Measurements from ENCODE around the gene ONECUT1. TPM values are rescaled to one million over a fixed set of nuclear protein-coding genes. Genes with fewer than 3 reads are reported as not detected.

ONECUT1 gene
- total RNA-seq, 1 donor from 2014 or later, result 48.9 TPM

DNA sequence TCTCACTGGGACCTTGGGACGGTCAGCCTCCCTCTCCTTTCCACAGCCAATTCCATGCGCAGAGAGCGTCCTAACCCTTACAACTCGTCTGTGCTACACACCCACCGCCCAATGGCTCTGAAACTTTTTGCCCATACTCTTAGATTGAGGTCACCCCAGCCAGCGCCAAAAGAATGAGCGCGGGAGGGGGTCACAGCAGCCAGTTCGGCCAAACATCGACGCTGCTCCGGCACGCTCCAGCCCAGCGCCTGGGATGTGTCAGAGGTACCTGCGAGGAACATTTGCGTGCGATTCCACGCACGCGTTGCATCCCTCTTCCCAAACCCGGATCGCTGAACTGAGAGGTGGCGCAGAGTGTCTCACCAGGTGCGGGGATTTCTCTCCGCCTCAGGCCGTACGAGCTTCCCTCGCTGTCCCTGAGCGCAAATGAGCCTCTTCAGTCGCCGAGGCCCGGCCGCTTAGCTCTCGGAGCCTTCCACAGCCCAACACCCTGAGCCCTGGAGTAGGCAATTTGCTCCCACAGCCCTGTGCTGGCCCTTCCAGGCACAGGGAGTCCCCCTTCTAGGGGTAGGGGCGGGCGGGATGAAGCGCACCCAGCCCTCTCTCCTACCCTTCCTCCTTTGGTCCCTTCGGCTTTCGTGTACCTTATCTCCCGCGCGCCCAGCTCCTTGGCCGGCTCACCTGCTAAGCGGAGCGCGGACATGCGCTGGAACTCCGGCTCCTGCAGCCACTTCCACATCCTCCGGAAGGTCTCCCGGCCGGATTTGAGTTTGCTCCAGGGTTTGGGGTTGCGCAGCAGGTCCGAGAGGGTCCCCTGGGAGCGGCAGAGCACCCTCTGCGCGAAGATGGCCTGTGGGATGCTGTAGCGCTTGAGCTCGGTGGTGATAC, 1.8 kb downstream of the ONECUT1 start:
- Mint-ChIP-seq H3K4me1 (ENCODE audit: low read depth, unreplicated experiment) (peaks cover 19% of the 10 kb centered on the region), H3K36me3 (ENCODE audit: unreplicated experiment) (no peaks in the 10 kb centered on the region), H3K9me3 (ENCODE audit: unreplicated experiment) (peaks cover 29% of the 10 kb centered on the region), H3K4me3 (ENCODE audit: unreplicated experiment) (peak overlapping the region; percentile 94), H3K27ac (ENCODE audit: unreplicated experiment) (peak overlapping the region; percentile 83), H3K27me3 (ENCODE audit: unreplicated experiment) (peaks cover 25% of the 10 kb centered on the region)
- TF ChIP-seq, protein P1, sequence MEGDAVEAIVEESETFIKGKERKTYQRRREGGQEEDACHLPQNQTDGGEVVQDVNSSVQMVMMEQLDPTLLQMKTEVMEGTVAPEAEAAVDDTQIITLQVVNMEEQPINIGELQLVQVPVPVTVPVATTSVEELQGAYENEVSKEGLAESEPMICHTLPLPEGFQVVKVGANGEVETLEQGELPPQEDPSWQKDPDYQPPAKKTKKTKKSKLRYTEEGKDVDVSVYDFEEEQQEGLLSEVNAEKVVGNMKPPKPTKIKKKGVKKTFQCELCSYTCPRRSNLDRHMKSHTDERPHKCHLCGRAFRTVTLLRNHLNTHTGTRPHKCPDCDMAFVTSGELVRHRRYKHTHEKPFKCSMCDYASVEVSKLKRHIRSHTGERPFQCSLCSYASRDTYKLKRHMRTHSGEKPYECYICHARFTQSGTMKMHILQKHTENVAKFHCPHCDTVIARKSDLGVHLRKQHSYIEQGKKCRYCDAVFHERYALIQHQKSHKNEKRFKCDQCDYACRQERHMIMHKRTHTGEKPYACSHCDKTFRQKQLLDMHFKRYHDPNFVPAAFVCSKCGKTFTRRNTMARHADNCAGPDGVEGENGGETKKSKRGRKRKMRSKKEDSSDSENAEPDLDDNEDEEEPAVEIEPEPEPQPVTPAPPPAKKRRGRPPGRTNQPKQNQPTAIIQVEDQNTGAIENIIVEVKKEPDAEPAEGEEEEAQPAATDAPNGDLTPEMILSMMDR (IDR thresholded peaks at IDR 0.05; ENCODE audit: partially characterized antibody, unreplicated experiment), result no peak
- DNase-seq, result peak; percentile 56

DNA sequence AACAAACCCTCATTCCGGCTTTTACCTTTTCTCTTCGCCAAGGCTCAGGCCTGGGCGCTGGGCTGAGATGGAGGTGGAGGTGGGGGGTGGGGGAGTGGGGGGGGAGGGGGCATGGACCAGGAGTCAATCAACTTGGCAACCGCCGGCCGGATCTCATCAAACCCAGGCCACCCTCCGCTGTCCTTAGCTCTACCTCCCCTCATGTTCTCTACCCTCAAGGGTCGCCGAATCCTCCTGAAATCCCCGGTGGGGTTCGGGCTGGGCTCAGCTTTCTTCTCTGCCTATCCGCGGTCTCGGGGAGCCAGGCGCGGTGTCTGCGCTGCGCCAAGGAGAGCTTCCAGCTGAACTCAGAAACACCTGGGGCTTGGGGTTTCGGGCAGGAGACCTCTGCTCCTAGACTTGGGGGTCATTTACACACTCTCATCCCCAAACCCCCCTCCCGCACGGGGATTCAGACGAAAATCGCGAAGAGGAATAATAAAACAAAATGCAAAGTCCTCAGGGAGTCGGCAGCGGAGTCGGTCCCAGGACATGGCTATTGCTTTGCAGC, 2.5 kb downstream of the ONECUT1 start:
- Mint-ChIP-seq H3K27me3 (ENCODE audit: unreplicated experiment) (peaks cover 21% of the 10 kb centered on the region), H3K4me1 (ENCODE audit: low read depth, unreplicated experiment) (peaks cover 25% of the 10 kb centered on the region), H3K4me3 (ENCODE audit: unreplicated experiment) (peak overlapping the region; percentile 94), H3K36me3 (ENCODE audit: unreplicated experiment) (no peaks in the 10 kb centered on the region), H3K9me3 (ENCODE audit: unreplicated experiment) (peaks cover 32% of the 10 kb centered on the region), H3K27ac (ENCODE audit: unreplicated experiment) (peak overlapping the region; percentile 83)
- peak; percentile 63 for DNase-seq
- TF ChIP-seq, protein P1 (IDR thresholded peaks at IDR 0.05; ENCODE audit: partially characterized antibody, unreplicated experiment), result no peak

DNA sequence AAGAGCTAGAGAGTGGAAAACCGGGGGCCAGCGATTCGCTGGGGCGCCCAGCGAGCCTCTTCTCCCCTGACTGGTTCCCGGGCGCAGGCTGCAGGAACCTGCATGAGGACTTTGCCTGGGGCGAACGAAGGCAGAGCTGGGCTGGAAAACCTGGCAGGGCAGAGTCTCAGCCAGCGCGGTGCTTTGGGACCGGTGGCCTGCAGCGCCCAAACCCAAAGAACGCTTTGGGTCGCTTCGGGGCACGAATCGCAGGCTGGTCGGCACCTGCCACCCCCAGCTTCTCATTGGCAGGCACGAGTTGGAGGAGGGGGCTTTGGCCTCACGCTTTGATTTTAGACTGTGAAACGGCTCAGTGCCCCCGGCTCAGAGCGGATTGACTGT, 3.0 kb downstream of the ONECUT1 start:
- peaks cover 21% of the 10 kb centered on the region for H3K27me3 Mint-ChIP-seq (ENCODE audit: unreplicated experiment)
- peak overlapping the region; percentile 38 for H3K27ac Mint-ChIP-seq (ENCODE audit: unreplicated experiment)
- TF ChIP-seq, protein P1 (IDR thresholded peaks at IDR 0.05; ENCODE audit: partially characterized antibody, unreplicated experiment), result no peak
- peak; percentile 73 for DNase-seq
- H3K36me3 Mint-ChIP-seq (ENCODE audit: unreplicated experiment), result no peaks in the 10 kb centered on the region
- H3K9me3 Mint-ChIP-seq (ENCODE audit: unreplicated experiment), result peaks cover 33% of the 10 kb centered on the region
- peak overlapping the region; percentile 94 for H3K4me3 Mint-ChIP-seq (ENCODE audit: unreplicated experiment)
- H3K4me1 Mint-ChIP-seq (ENCODE audit: low read depth, unreplicated experiment), result peaks cover 27% of the 10 kb centered on the region

DNA sequence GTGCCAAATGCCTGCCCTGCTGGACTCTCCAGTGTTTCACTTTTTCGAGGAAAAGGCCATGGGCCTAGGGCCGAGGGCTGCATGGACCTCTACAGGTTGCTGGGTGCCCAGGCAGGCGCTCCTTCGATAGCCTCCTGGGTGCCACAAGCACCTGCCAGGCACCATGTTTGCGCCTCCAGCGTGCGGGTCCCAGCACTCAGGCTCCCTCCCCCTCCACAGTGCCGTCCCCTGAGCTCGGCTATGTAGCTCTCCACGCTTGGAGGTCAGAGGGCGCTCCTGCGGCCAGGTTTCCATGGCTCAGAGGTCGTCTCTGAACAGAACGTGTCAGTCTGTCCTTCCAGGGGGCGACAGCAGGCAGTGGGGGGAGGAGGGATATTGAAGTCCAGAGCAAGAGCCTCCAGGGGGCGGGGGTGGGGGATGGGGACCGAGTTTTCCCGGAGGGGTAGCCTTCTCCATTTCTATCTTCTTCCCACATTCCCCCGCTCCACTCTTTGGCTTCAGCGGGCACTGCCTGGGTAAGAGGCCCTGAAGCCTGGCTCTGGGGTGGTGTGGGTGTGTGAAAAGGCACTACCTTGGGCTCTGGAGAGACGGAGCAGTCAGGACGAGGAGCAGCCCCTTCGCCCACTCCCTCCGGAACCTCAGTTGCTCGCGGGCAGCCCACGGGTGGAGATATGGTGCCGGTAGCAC, 3.6 kb downstream of the ONECUT1 start:
- peaks cover 33% of the 10 kb centered on the region for H3K9me3 Mint-ChIP-seq (ENCODE audit: unreplicated experiment)
- H3K4me1 Mint-ChIP-seq (ENCODE audit: low read depth, unreplicated experiment), result peaks cover 28% of the 10 kb centered on the region
- peak overlapping the region; percentile 57 for H3K27ac Mint-ChIP-seq (ENCODE audit: unreplicated experiment)
- DNase-seq, result peak; percentile 65
- H3K4me3 Mint-ChIP-seq (ENCODE audit: unreplicated experiment), result peak overlapping the region; percentile 94
- TF ChIP-seq, protein P1 (IDR thresholded peaks at IDR 0.05; ENCODE audit: partially characterized antibody, unreplicated experiment), result no peak
- no peaks in the 10 kb centered on the region for H3K36me3 Mint-ChIP-seq (ENCODE audit: unreplicated experiment)
- peaks cover 21% of the 10 kb centered on the region for H3K27me3 Mint-ChIP-seq (ENCODE audit: unreplicated experiment)

All from glutamatergic neuron (in vitro differentiated cells).